Mesothelial cell of epicardium (in vitro differentiated cells): ENCODE measurements around the gene FAM83D. TPM values are rescaled to one million over a fixed set of nuclear protein-coding genes. Genes with fewer than 3 reads are reported as not detected.

ENCODE experiments used
- DNase-seq, 2 experiments: peaks; one replicate each; pipeline ENCODE4 v3.0.0; 2021; ENCODE audit warnings: low spot score in 2 of 2; ENCODE audit not compliant: unreplicated experiment in 2 of 2
- H3K27ac Mint-ChIP-seq: 2 replicates; pipeline ENCODE4 v1.8.0; 2021; ENCODE audit warnings: mixed read lengths
- H3K27me3 Mint-ChIP-seq: 2 replicates; pipeline ENCODE4 v1.8.0; 2021; ENCODE audit warnings: low read depth, mixed read lengths
- H3K36me3 Mint-ChIP-seq: 2 replicates; pipeline ENCODE4 v1.8.0; 2021; ENCODE audit warnings: mixed read lengths
- H3K4me1 Mint-ChIP-seq: 2 replicates; pipeline ENCODE4 v1.8.0; 2021; ENCODE audit warnings: mixed read lengths
- H3K4me3 Mint-ChIP-seq: 2 replicates; pipeline ENCODE4 v1.8.0; 2021; ENCODE audit warnings: mild to moderate bottlenecking, moderate library complexity, mixed read lengths
- H3K9me3 Mint-ChIP-seq: 2 replicates; pipeline ENCODE4 v1.8.0; 2021; ENCODE audit warnings: mixed read lengths
- CTCF ChIP-seq: fragments of 200-600 bp; sonication (generic); IDR thresholded peaks from one replicate; pipeline ENCODE4 v1.5.0; 2021; ENCODE audit warnings: antibody characterized with exemption; ENCODE audit not compliant: unreplicated experiment
- total RNA-seq: library from RNA; stranded (reverse); gene quantifications from 3 replicates; pipeline ENCODE4 v1.2.1, GENCODE V29; 2021

FAM83D gene
- total RNA-seq, 1 donor from 2014 or later = 11.5 TPM

GRCh38 chr20:38897267-38897666 lies 28.9 kb upstream of the FAM83D start:
- no peaks in the 10 kb centered on the region for H3K36me3 Mint-ChIP-seq
- TF ChIP-seq CTCF = no peak
- peaks cover 5% of the 10 kb centered on the region for H3K4me1 Mint-ChIP-seq
- H3K27ac Mint-ChIP-seq = no peak overlapping the region
- DNase-seq = no peak
- no peak overlapping the region for H3K4me3 Mint-ChIP-seq
- H3K9me3 Mint-ChIP-seq = no peaks in the 10 kb centered on the region
- H3K27me3 Mint-ChIP-seq = peaks cover 90% of the 10 kb centered on the region

- no peak overlapping the region for H3K27ac Mint-ChIP-seq
- DNase-seq = no peak
- peaks cover 4% of the 10 kb centered on the region for H3K9me3 Mint-ChIP-seq
- no peak for TF ChIP-seq CTCF
- no peaks in the 10 kb centered on the region for H3K36me3 Mint-ChIP-seq
- no peak overlapping the region for H3K4me3 Mint-ChIP-seq
- H3K4me1 Mint-ChIP-seq = no peaks in the 10 kb centered on the region
- peaks cover 77% of the 10 kb centered on the region for H3K27me3 Mint-ChIP-seq
Observed at GRCh38 chr20:38900606-38901005, 25.6 kb upstream of the FAM83D start.

DNA sequence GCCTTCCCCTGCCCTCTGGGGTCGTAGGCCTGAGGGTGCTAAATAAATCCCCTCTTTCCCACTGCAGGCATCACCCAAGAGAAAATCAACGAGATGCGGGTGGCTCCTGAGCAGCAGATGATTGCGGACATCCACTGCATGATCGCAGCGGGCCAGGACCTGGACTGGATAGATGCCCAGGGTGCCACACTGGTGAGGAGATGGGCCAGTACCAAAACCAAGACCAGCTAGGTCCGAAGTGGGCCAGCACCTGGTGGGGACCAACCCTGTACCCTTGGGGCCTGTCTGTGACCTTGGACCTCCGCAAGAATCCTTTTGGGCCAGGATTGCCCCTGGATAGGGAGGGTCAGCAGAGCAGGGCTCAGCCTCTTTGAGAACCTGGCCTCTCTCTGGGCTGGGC lies 23.6 kb upstream of the FAM83D start:
- Mint-ChIP-seq H3K27me3 (peaks cover 69% of the 10 kb centered on the region), H3K9me3 (peaks cover 4% of the 10 kb centered on the region), H3K36me3 (no peaks in the 10 kb centered on the region), H3K27ac (no peak overlapping the region), H3K4me3 (no peak overlapping the region), H3K4me1 (no peaks in the 10 kb centered on the region)
- no peak for DNase-seq
- no peak for TF ChIP-seq CTCF

DNA sequence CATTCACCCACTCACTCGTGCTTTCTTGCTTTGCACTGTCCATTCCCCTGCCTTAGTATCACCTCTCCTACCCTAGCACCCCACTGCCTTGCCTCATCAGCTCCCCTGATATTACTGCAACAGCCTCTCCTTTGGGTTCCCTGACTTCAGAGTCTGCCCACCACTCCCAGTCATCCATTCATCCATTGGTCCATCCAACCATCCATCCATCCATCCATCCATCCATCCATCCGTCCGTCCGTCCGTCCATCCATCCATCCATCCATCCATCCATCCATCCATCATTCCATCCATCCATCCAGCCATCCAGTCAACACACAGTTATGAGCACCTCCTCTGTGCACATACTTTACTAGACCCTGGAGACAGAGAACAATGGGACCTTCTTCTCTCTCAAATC lies 22.9 kb upstream of the FAM83D start:
- Mint-ChIP-seq H3K36me3 (no peaks in the 10 kb centered on the region), H3K4me3 (no peak overlapping the region)

GRCh38 chr20:38905375-38905774 lies 20.8 kb upstream of the FAM83D start:
- H3K36me3 Mint-ChIP-seq = no peaks in the 10 kb centered on the region
- peaks cover 4% of the 10 kb centered on the region for H3K9me3 Mint-ChIP-seq
- no peak overlapping the region for H3K27ac Mint-ChIP-seq
- peaks cover 43% of the 10 kb centered on the region for H3K27me3 Mint-ChIP-seq
- no peak overlapping the region for H3K4me3 Mint-ChIP-seq
- TF ChIP-seq CTCF = no peak
- no peak for DNase-seq
- H3K4me1 Mint-ChIP-seq = no peaks in the 10 kb centered on the region

More for the DNA sequence above, 22.9 kb upstream of the FAM83D start:
- peaks cover 61% of the 10 kb centered on the region for H3K27me3 Mint-ChIP-seq
- no peak for TF ChIP-seq CTCF
- H3K27ac Mint-ChIP-seq = no peak overlapping the region
- DNase-seq = no peak
- no peaks in the 10 kb centered on the region for H3K4me1 Mint-ChIP-seq
- H3K9me3 Mint-ChIP-seq = peaks cover 4% of the 10 kb centered on the region
